Vagina (tissue), 2 donors: ENCODE measurements around the gene USF3. TPM values are rescaled to one million over a fixed set of nuclear protein-coding genes. Genes with fewer than 3 reads are reported as not detected.

Source experiments
- DNase-seq, 2 donors: peaks; one replicate each; pipeline ENCODE4 v3.0.0-alpha.2; 2017; ENCODE audit errors: extremely low spot score in 2 of 2
- H3K27ac ChIP-seq: fragments of 200-600 bp; sonication (generic); one replicate; pipeline ENCODE4 v1.5.1; 2019
- H3K27me3 ChIP-seq: fragments of 200-600 bp; sonication (generic); one replicate; pipeline ENCODE4 v1.5.1; 2019
- H3K36me3 ChIP-seq, 2 donors: fragments of 200-600 bp; sonication (generic); one replicate each; pipeline ENCODE4 v1.5.1; 2017 to 2019
- H3K4me1 ChIP-seq: fragments of 200-600 bp; sonication (generic); one replicate; pipeline ENCODE4 v1.5.1; 2019
- H3K4me3 ChIP-seq, 2 donors: fragments of 200-600 bp; sonication (generic); 1 replicate in 1 of 2; 2 replicates in 1 of 2; pipeline ENCODE4 v1.5.1; 2016 to 2019
- H3K9me3 ChIP-seq: fragments of 200-600 bp; sonication (generic); one replicate; pipeline ENCODE4 v1.5.1; 2019
- POLR2A ChIP-seq, 2 donors: fragments of 450-650 bp; IDR thresholded peaks; one replicate each; pipeline ENCODE4 v1.6.1; 2017; ENCODE audit warnings: antibody characterized with exemption in 2 of 2, mild to moderate bottlenecking in 2 of 2, moderate library complexity in 2 of 2
- POLR2AphosphoS5 ChIP-seq, 2 donors: sonication (generic); formaldehyde crosslinking; IDR thresholded peaks; one replicate each; pipeline ENCODE4 v1.9.0; 2017; ENCODE audit warnings: antibody characterized with exemption in 2 of 2, mild to moderate bottlenecking in 2 of 2, low read depth in 1 of 2; ENCODE audit not compliant: insufficient read depth in 1 of 2
- intact Hi-C: fragments of 100-400 bp; cut with DNase I; formaldehyde crosslinking; loops from one replicate; pipeline ENCODE4 v1.15.1; 2023
- total RNA-seq: library from RNA; depleted of rRNA; stranded (reverse); fragments of >200 nt; gene quantifications from one replicate; pipeline ENCODE4 v1.2.3, GENCODE V29; 2016
- TF ChIP-seq, protein P1 (sequence below), 3 experiments: fragments of 450-650 bp in 2 of 3; fragments of 200-600 bp in 1 of 3; sonication (generic) in 1 of 3; IDR thresholded peaks; one replicate each; pipeline ENCODE4 v1.5.1; 2017 to 2019; ENCODE audit warnings: antibody characterized with exemption in 3 of 3, mild to moderate bottlenecking in 2 of 3, moderate library complexity in 2 of 3

The USF3 gene
- total RNA-seq, 1 donor from 2014 or later = 19.2 TPM

DNA sequence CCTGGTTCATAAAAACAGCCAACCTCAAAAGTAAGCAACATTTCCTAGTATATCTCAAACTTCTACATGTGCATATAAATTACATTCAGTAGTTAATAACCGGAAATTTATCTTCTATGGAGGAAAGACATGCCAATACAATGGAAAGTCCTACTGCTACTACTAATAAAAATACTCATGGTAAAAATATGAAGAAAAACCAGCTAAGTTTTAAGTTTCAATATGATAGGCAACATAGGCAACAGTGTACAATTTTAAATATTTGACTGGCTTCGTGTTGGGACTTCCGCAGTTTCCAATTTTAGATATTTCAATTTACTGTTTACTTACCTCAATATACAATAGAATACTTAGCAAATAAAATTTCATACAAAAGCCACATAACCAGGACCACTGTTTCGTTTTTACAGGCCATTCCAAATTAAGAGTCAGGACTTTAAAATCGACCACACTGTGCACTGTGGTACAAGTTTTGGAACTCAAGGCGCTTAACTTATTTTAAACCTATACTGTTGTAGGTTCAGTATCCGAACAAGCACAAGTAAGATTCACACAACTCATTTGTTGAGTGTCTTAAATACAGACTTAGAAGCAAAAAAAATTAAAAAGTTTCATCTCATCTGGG lies 46.7 kb upstream of the USF3 start:
- no peak for TF ChIP-seq POLR2AphosphoS5 (IDR thresholded peaks at IDR 0.05; ENCODE audit: insufficient read depth in 1 of 2, low read depth in 1 of 2)
- TF ChIP-seq, protein P1, sequence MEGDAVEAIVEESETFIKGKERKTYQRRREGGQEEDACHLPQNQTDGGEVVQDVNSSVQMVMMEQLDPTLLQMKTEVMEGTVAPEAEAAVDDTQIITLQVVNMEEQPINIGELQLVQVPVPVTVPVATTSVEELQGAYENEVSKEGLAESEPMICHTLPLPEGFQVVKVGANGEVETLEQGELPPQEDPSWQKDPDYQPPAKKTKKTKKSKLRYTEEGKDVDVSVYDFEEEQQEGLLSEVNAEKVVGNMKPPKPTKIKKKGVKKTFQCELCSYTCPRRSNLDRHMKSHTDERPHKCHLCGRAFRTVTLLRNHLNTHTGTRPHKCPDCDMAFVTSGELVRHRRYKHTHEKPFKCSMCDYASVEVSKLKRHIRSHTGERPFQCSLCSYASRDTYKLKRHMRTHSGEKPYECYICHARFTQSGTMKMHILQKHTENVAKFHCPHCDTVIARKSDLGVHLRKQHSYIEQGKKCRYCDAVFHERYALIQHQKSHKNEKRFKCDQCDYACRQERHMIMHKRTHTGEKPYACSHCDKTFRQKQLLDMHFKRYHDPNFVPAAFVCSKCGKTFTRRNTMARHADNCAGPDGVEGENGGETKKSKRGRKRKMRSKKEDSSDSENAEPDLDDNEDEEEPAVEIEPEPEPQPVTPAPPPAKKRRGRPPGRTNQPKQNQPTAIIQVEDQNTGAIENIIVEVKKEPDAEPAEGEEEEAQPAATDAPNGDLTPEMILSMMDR (IDR thresholded peaks at IDR 0.05) = no peak
- Histone ChIP-seq H3K27ac (no peak overlapping the region), H3K27me3 (no peaks in the 10 kb centered on the region), H3K36me3 (no peaks in the 10 kb centered on the region), H3K9me3 (no peaks in the 10 kb centered on the region), H3K4me1 (peaks cover 67% of the 10 kb centered on the region), H3K4me3 (no peak overlapping the region)
- intact Hi-C loops = no loop called here
- DNase-seq = no peak

DNA sequence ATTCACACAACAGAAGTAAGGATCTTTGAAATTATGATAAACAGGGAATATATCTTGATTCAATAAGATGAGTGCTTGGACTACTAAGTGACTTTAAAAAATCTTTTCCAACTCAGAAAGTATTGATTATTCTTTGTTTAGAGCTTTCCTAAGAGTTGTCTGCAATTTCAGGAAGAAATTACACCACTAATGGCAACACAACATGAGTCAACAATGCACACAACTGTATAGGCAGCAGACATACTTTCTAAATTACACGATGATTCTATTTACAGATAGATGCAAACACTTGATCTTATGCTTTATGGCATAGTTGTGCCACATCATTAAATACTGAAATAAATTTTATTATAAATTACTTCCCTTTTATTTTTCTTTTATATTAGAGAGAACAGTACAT lies 45.2 kb upstream of the USF3 start:
- intact Hi-C loops = no loop called here

DNA sequence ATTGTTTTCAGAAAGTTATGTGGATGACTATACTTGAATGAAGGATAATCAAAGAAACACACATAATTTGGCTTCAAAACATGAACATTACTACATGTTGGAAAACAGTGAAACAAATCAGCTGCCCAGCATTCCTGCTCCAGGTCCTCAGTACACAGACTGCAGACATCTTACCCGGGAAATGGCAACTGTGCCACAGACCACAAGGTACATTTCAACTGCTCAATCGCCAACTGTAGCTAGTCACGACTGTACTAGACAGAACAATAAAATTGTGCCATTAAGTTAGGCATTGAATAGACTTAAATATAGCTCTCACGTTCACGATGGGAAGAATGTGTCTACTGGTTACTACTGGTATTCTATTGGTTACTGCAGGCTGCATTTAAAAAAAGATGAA lies 44.6 kb upstream of the USF3 start:
- Histone ChIP-seq H3K9me3 (no peaks in the 10 kb centered on the region), H3K27ac (no peak overlapping the region), H3K36me3 (no peaks in the 10 kb centered on the region), H3K4me1 (peaks cover 64% of the 10 kb centered on the region), H3K4me3 (no peak overlapping the region), H3K27me3 (no peaks in the 10 kb centered on the region)
- no peak for DNase-seq
- TF ChIP-seq POLR2A (IDR thresholded peaks at IDR 0.05) (no peak), POLR2AphosphoS5 (IDR thresholded peaks at IDR 0.05; ENCODE audit: insufficient read depth in 1 of 2, low read depth in 1 of 2) (no peak)
- TF ChIP-seq, protein P1 (IDR thresholded peaks at IDR 0.05) = no peak
- intact Hi-C loops = no loop called here

More for the DNA sequence above, 45.2 kb upstream of the USF3 start:
- H3K27ac ChIP-seq = no peak overlapping the region
- H3K4me3 ChIP-seq = no peak overlapping the region
- H3K27me3 ChIP-seq = no peaks in the 10 kb centered on the region
- H3K4me1 ChIP-seq = peaks cover 62% of the 10 kb centered on the region
- no peak for DNase-seq
- TF ChIP-seq POLR2A (IDR thresholded peaks at IDR 0.05) (no peak), POLR2AphosphoS5 (IDR thresholded peaks at IDR 0.05; ENCODE audit: insufficient read depth in 1 of 2, low read depth in 1 of 2) (no peak)
- TF ChIP-seq, protein P1 (IDR thresholded peaks at IDR 0.05) = no peak
- H3K9me3 ChIP-seq = no peaks in the 10 kb centered on the region
- H3K36me3 ChIP-seq = no peaks in the 10 kb centered on the region

DNA sequence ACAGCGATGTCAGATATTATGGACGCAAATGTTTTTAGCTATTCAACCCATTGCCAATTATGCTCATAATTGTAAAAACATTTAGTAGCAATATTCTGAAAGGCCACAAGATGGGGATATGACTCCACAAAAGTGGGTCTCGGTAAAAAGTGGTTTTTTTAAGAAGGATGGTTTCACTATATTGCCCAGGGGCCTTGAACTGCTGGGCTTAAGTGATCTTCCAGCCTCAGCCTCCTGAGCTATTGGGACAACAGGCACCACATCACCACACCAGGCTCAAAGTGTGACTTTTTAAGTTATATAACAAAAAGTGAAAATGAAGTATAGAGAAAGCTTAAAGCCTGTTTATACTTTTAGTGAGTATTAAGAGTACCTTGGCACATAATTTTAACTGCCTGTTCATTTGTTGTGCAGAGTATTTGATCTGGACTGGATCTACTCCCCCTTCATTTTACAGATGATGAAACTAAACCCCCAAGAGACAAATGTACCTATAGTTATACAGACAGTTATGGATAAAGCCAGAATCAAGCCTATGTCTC lies 40.2 kb upstream of the USF3 start:
- H3K27me3 ChIP-seq = no peaks in the 10 kb centered on the region
- intact Hi-C loops = no loop called here
- H3K4me1 ChIP-seq = peaks cover 32% of the 10 kb centered on the region
- H3K27ac ChIP-seq = no peak overlapping the region
- no peaks in the 10 kb centered on the region for H3K36me3 ChIP-seq
- no peak for DNase-seq
- no peak overlapping the region for H3K4me3 ChIP-seq
- H3K9me3 ChIP-seq = no peaks in the 10 kb centered on the region
- TF ChIP-seq POLR2A (IDR thresholded peaks at IDR 0.05) (no peak), POLR2AphosphoS5 (IDR thresholded peaks at IDR 0.05; ENCODE audit: insufficient read depth in 1 of 2, low read depth in 1 of 2) (peak in 1 of 2 donors; percentile 45)
- TF ChIP-seq, protein P1 (IDR thresholded peaks at IDR 0.05) = peak; percentile 49 to 79 (median 77)

DNA sequence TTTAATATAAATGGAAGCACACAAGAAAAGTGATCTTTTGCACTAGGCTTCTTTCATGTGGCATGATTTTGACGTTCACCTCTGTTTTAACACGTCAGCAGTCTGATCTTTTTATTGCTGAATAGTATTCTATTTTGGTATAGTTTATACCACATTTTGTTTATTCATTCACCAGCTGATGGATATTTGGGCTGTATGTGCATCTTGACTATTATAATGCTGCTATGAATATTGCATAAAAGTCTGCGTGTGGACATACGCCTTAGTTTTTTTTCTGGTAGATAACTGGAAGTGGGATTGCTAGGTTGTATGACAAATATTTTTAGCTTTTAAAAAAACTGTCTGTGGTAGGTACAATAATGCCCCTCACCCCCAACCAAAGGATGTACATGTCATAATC lies 35.3 kb upstream of the USF3 start:
- H3K36me3 ChIP-seq = no peaks in the 10 kb centered on the region
- TF ChIP-seq POLR2AphosphoS5 (IDR thresholded peaks at IDR 0.05; ENCODE audit: insufficient read depth in 1 of 2, low read depth in 1 of 2) = no peak
- no peak for TF ChIP-seq POLR2A (IDR thresholded peaks at IDR 0.05)
- TF ChIP-seq, protein P1 (IDR thresholded peaks at IDR 0.05) = no peak
- H3K4me1 ChIP-seq = peaks cover 3% of the 10 kb centered on the region
- no peak for DNase-seq
- H3K9me3 ChIP-seq = no peaks in the 10 kb centered on the region
- no peak overlapping the region for H3K4me3 ChIP-seq
- H3K27ac ChIP-seq = no peak overlapping the region
- no peaks in the 10 kb centered on the region for H3K27me3 ChIP-seq
- intact Hi-C loops = no loop called here
